Thoracic aorta (tissue), 2 donors: ENCODE data around the gene AP5Z1. TPM values are rescaled to one million over a fixed set of nuclear protein-coding genes. Genes with fewer than 3 reads are reported as not detected.

Experiments used
- ATAC-seq: fragments of 150-250 bp; one replicate; pipeline ENCODE4 v1.8.0; 2017; ENCODE audit warnings: low read depth; ENCODE audit not compliant: insufficient number of reproducible peaks, low FRiP score
- DNase-seq: peaks from one replicate; pipeline ENCODE4 v3.0.0-alpha.2; 2020; ENCODE audit warnings: low spot score
- H3K27ac ChIP-seq, 2 donors: fragments of 200-600 bp; sonication (generic); 1 replicate in 1 of 2; 2 replicates in 1 of 2; pipeline ENCODE4 v1.5.1; 2016; ENCODE audit warnings: mild to moderate bottlenecking in 2 of 2, moderate library complexity in 2 of 2
- H3K27me3 ChIP-seq: fragments of 200-600 bp; sonication (generic); replicated peaks from 2 replicates; pipeline ENCODE4 v1.6.0; 2016; ENCODE audit warnings: mild to moderate bottlenecking; ENCODE audit not compliant: insufficient read depth
- H3K36me3 ChIP-seq: fragments of 200-600 bp; sonication (generic); one replicate; pipeline ENCODE4 v1.5.1; 2016
- H3K4me1 ChIP-seq, 2 donors: fragments of 200-600 bp; sonication (generic); 1 replicate in 1 of 2; 2 replicates in 1 of 2; pipeline versions ENCODE4 v1.5.1 to v1.6.0; 2016; ENCODE audit warnings: low read depth in 2 of 2, mild to moderate bottlenecking in 1 of 2; ENCODE audit not compliant: control insufficient read depth in 1 of 2
- H3K4me3 ChIP-seq: fragments of 200-600 bp; sonication (generic); 2 replicates; pipeline ENCODE4 v1.5.1; 2016; ENCODE audit warnings: mild to moderate bottlenecking
- H3K9me3 ChIP-seq: fragments of 200-600 bp; sonication (generic); 2 replicates; pipeline ENCODE4 v1.5.1; 2016
- CTCF ChIP-seq: fragments of 200-600 bp; sonication (generic); IDR thresholded peaks from one replicate; pipeline ENCODE4 v1.5.1; 2019; ENCODE audit warnings: antibody characterized with exemption
- total RNA-seq, 2 donors: library from RNA; depleted of rRNA; stranded (reverse); fragments of >200 nt; gene quantifications; one replicate each; pipeline versions ENCODE4 v1.1.0 to v1.2.3, GENCODE V29; 2016

The AP5Z1 gene
- total RNA-seq, 2 donors from 2014 or later, result 40.3 to 42.0 TPM

DNA sequence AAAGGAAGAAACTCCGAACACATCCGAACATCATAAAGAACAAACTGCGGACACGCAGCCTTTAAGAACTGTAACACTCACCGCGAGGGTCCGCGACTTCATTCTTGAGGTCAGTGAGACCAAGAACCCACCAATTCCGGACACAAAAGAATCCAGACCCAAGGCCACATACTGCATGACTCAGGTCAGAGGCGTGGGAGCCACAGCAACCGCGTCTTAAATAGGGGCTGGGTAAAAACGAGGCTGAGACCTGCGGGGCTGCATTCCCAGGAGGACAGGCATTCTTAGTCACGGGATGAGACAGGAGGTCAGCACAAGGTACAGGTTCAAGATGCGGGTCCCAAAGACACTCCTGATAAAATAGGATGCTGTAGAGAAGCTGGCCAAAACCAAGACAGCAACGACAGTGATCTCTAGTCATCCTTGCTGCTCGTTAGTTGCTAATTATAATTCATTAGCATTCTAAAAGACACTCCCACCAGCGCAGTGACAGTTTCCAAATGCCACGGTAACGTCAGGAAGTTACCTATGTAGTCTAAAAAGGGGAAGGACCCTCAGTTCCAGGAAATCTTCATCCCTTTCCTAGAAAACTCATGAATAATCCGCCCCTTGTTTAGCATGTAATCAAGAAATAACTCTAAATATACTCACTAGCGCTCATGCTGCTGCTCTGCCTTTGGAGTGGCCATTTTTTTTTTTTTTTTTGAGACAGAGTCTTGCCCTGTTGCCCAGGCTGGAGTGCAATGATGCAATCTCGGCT, 19.3 kb downstream of the AP5Z1 start:
- ATAC-seq (no peak), DNase-seq (no peak)
- no peak overlapping the region for H3K4me3 ChIP-seq
- H3K9me3 ChIP-seq, result no peaks in the 10 kb centered on the region
- no peak overlapping the region for H3K27ac ChIP-seq
- TF ChIP-seq CTCF, result no peak
- no peaks in the 10 kb centered on the region for H3K27me3 ChIP-seq
- peaks cover 19% of the 10 kb centered on the region for H3K36me3 ChIP-seq
- H3K4me1 ChIP-seq, result no peaks in the 10 kb centered on the region

DNA sequence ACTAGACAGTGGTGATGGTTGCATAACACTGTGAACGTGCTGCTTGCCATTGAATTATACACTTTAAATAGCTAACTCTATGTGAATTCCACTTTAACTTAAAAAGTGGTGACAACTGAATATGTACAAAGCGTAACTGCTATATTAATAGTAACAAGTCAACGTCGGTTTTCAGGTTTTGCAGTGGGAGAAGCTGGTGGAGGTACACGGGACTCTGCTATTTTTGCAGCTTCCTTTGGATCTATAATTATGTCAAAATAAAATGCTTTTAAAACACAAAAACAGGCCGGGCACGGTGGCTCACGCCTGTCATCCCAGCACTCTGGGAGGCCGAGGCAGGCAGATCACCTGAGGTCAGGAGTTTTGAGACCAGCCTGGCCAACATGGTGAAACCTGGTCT, 21.0 kb downstream of the AP5Z1 start:
- TF ChIP-seq CTCF, result no peak
- H3K36me3 ChIP-seq, result peaks cover 4% of the 10 kb centered on the region

GRCh38 chr7:4797858-4798705, 22.7 kb downstream of the AP5Z1 start:
- H3K4me1 ChIP-seq, result no peaks in the 10 kb centered on the region
- peak; percentile 88 for TF ChIP-seq CTCF
- H3K27me3 ChIP-seq, result no peaks in the 10 kb centered on the region
- H3K4me3 ChIP-seq, result no peak overlapping the region
- DNase-seq (no peak), ATAC-seq (no peak)
- no peak overlapping the region for H3K27ac ChIP-seq
- no peaks in the 10 kb centered on the region for H3K9me3 ChIP-seq
- no peaks in the 10 kb centered on the region for H3K36me3 ChIP-seq

More for the DNA sequence above, 21.0 kb downstream of the AP5Z1 start:
- Histone ChIP-seq H3K4me3 (no peak overlapping the region), H3K27ac (no peak overlapping the region), H3K4me1 (no peaks in the 10 kb centered on the region), H3K27me3 (no peaks in the 10 kb centered on the region), H3K9me3 (no peaks in the 10 kb centered on the region)
- ATAC-seq (no peak), DNase-seq (no peak)

DNA sequence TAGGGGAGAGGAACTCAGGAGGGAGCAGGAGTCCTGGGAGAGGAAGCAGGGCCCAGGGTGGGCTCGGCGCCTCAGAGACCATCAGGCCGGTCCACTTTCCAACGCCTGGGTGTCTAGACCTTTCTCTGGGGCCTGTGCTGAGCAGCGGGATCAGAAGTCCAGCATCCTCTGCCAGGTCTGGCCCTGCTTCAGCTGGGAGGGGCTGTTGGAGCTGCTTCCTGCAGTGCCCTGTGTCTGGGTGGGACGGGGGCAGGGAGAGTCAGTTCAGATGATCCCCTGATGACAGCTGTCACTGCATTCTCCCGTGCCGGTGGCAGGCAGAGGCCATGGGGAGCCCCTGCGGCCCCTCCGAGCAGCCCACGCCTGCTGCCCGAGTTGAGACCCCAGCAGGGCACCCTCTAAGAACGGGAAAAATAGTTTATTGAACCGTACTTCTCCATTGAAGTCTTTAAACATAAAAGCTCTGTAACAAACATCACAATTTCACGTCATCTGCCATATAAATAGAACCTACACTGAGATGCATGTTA, 23.3 kb downstream of the AP5Z1 start:
- H3K36me3 ChIP-seq, result no peaks in the 10 kb centered on the region
- no peaks in the 10 kb centered on the region for H3K27me3 ChIP-seq
- no peaks in the 10 kb centered on the region for H3K4me1 ChIP-seq
- no peak overlapping the region for H3K4me3 ChIP-seq
- no peaks in the 10 kb centered on the region for H3K9me3 ChIP-seq
- DNase-seq (no peak), ATAC-seq (no peak)
- no peak for TF ChIP-seq CTCF
- H3K27ac ChIP-seq, result no peak overlapping the region
